ENCODE measurements around the gene LRRC8B. TPM values are rescaled to one million over a fixed set of nuclear protein-coding genes. Genes with fewer than 3 reads are reported as not detected.
A peak's percentile ranks its signal among the peaks of the same experiment; 100 is the strongest.

The LRRC8B gene
- total and polyA plus RNA-seq, 2 of the 13 experiments (the other 11 are each of a cell fraction or from before 2014, with no cell fraction given) = 4.9 to 7.6 TPM

- no peak for TF ChIP-seq ATRX (CRISPR knock-in tag; IDR thresholded peaks at IDR 0.05; ENCODE audit: borderline replicate concordance)
- TF ChIP-seq TOPORS (CRISPR knock-in tag; IDR thresholded peaks at IDR 0.05) = peak; percentile 47; the same call in 1 of the 2 replicates
- TF ChIP-seq MXI1 (IDR thresholded peaks at IDR 0.05; ENCODE audit: borderline replicate concordance, low read depth, low read length) = peak; percentile 24; the same call in 1 of the 3 replicates
- TF ChIP-seq LBX2 (CRISPR knock-in tag; IDR thresholded peaks at IDR 0.05; ENCODE audit: borderline replicate concordance) = no peak
- TF ChIP-seq SOX13 (IDR thresholded peaks at IDR 0.05) = no peak
- TF ChIP-seq SOX13 (CRISPR knock-in tag; conservative IDR thresholded peaks at IDR 0.05 in 1 of 2, IDR thresholded peaks at IDR 0.05 in 1 of 2) = no peak
- TF ChIP-seq SMARCC2 (IDR thresholded peaks at IDR 0.05) = no peak
- TF ChIP-seq ZNF44 (CRISPR knock-in tag; IDR thresholded peaks at IDR 0.05) = no peak
- TF ChIP-seq PCBP1 (IDR thresholded peaks at IDR 0.05; ENCODE audit: borderline replicate concordance, low read depth, low read length) = 0 out of 2 replicates have a peak, but pooled peaks have one; percentile 95
- TF ChIP-seq ZNF572 (CRISPR knock-in tag; IDR thresholded peaks at IDR 0.05) = no peak
- TF ChIP-seq RXRB (CRISPR knock-in tag; IDR thresholded peaks at IDR 0.05; ENCODE audit: borderline replicate concordance) = no peak
- TF ChIP-seq ZBTB7A (CRISPR knock-in tag; IDR thresholded peaks at IDR 0.05) = peak; percentile 67; the same call in 1 of the 2 replicates
- no peak for TF ChIP-seq ZNF644 (CRISPR knock-in tag; IDR thresholded peaks at IDR 0.05; ENCODE audit: low read depth)
- TF ChIP-seq, protein P1, sequence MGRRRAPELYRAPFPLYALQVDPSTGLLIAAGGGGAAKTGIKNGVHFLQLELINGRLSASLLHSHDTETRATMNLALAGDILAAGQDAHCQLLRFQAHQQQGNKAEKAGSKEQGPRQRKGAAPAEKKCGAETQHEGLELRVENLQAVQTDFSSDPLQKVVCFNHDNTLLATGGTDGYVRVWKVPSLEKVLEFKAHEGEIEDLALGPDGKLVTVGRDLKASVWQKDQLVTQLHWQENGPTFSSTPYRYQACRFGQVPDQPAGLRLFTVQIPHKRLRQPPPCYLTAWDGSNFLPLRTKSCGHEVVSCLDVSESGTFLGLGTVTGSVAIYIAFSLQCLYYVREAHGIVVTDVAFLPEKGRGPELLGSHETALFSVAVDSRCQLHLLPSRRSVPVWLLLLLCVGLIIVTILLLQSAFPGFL (CRISPR knock-in tag; IDR thresholded peaks at IDR 0.05) = no peak
- TF ChIP-seq, protein P2, sequence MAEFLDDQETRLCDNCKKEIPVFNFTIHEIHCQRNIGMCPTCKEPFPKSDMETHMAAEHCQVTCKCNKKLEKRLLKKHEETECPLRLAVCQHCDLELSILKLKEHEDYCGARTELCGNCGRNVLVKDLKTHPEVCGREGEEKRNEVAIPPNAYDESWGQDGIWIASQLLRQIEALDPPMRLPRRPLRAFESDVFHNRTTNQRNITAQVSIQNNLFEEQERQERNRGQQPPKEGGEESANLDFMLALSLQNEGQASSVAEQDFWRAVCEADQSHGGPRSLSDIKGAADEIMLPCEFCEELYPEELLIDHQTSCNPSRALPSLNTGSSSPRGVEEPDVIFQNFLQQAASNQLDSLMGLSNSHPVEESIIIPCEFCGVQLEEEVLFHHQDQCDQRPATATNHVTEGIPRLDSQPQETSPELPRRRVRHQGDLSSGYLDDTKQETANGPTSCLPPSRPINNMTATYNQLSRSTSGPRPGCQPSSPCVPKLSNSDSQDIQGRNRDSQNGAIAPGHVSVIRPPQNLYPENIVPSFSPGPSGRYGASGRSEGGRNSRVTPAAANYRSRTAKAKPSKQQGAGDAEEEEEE (CRISPR knock-in tag; IDR thresholded peaks at IDR 0.05; ENCODE audit: borderline replicate concordance) = no peak
- no peak for TF ChIP-seq MLX (CRISPR knock-in tag; IDR thresholded peaks at IDR 0.05)
- peak; percentile 20; the same call in 1 of the 2 replicates for TF ChIP-seq ZNF773 (CRISPR knock-in tag; IDR thresholded peaks at IDR 0.05; ENCODE audit: borderline replicate concordance)
- peak; percentile 88; the same call in 1 of the 2 replicates for TF ChIP-seq ARHGAP35 (CRISPR knock-in tag; IDR thresholded peaks at IDR 0.05; ENCODE audit: borderline replicate concordance)
- TF ChIP-seq CBX5 (CRISPR knock-in tag; IDR thresholded peaks at IDR 0.05; ENCODE audit: borderline replicate concordance) = no peak; the same call in 1 of the 2 replicates
- TF ChIP-seq TARDBP (CRISPR knock-in tag; IDR thresholded peaks at IDR 0.05) = peak; percentile 55
- no peak for TF ChIP-seq PAX8 (CRISPR knock-in tag; IDR thresholded peaks at IDR 0.05; ENCODE audit: borderline replicate concordance)
- TF ChIP-seq NONO (IDR thresholded peaks at IDR 0.05) = no peak
- no peak; the same call in 1 of the 2 replicates for TF ChIP-seq NONO (CRISPR knock-in tag; conservative IDR thresholded peaks at IDR 0.05)
- TF ChIP-seq GFI1 (CRISPR knock-in tag; IDR thresholded peaks at IDR 0.05; ENCODE audit: borderline replicate concordance) = no peak
- peak; percentile 27; the same call in 1 of the 2 replicates for TF ChIP-seq MED1 (CRISPR knock-in tag; IDR thresholded peaks at IDR 0.05)
- peak; percentile 52; the same call in 1 of the 2 replicates for TF ChIP-seq ZNF619 (CRISPR knock-in tag; IDR thresholded peaks at IDR 0.05)
- peak; percentile 91 for TF ChIP-seq ZNF547 (CRISPR knock-in tag; IDR thresholded peaks at IDR 0.05)
- no peak for TF ChIP-seq STAG1 (CRISPR knock-in tag; IDR thresholded peaks at IDR 0.05)
Observed at GRCh38 chr1:89524369-89525168, at the start of gene LRRC8B (continued).
